Measurements from ENCODE around the gene CLCN2.

CLCN2 gene

GRCh38 chr3:184361532-184361931 lies at the start of gene CLCN2, which contains the start of gene POLR2H:
CLCN2 (minus strand) TSS chr3:184361605; CDS start chr3:184361479, 126 bp downstream.
POLR2H (plus strand) TSS chr3:184361710; CDS start chr3:184363493, 1,783 bp downstream.
- FAIRE-seq = no peak

- no peak for FAIRE-seq
Observed at GRCh38 chr3:184409946-184410500, 48.6 kb upstream of the CLCN2 start.

DNA sequence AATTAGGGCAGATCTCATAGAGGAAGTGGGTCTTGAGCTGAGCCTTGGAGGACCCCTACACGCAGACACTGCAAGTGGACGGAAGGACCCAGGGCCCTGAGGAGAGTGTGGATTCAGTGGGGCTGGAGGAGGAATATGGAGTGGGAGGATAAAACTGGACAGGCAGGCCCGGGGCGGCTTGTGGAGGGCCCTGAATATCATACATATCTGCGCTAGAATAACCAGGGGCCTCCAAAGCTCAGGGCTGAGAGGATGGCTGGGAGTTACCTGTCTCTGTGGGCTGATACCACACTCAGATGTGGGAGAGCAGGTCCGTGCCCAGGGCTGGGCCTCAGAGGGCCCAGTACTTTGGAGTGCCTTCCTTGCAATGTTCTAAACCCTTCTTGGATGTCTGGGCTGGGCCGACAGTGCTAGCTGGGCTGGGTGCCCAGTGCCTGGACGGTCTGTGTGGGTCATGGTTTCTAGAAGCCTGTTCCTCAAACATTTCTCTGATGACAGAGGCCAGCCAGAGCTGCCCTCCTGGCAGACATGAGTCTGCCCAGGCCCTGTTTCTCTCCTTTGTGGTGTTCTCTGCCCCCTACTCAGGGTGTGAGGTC lies 48.0 kb upstream of the CLCN2 start:
- FAIRE-seq = no peak

GRCh38 chr3:184405075-184406030 lies 43.9 kb upstream of the CLCN2 start:
- no peak for FAIRE-seq

DNA sequence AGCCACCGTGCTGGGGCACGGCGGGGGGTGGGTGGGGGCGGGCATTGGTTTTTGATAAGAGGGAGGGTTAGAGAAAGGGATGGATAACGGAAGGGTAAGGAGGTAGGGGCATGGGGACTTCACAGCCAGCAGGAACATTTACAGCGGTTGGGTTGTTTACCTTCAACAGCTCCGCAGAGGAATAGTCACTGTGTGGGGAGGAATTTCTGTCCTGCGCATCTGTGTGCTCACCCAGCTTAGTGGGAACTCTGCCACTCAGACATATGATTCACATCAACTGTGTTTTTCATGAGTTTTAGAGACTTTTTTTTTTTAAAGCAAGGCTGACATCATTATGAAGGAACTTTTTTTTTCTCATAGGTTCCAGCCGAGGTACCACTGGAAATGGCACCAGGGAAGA lies 38.0 kb upstream of the CLCN2 start:
- FAIRE-seq = no peak

GRCh38 chr3:184395320-184395660 lies 33.9 kb upstream of the CLCN2 start:
- no peak for FAIRE-seq

DNA sequence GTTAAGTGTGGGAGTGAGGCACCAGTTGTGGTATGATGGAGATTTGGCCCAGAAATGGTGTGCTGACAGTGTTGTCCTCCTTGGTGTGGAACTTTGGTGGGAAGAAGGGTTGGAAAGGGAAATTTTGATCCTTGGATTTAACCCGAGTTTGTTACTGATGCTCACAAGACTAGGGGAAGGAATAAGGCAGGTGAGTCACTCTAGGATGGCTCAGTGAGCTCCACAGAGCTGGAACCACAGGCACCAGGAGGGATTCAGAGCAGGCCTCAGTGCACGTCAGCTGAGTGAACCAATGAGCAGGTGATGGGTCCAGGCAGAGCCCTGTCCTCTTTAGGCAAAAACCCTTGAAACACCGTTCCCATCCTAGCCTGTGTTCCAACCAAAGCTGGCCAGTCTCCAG lies 29.9 kb upstream of the CLCN2 start:
- FAIRE-seq = no peak

GRCh38 chr3:184389935-184390528 lies 28.6 kb upstream of the CLCN2 start:
- FAIRE-seq = no peak

DNA sequence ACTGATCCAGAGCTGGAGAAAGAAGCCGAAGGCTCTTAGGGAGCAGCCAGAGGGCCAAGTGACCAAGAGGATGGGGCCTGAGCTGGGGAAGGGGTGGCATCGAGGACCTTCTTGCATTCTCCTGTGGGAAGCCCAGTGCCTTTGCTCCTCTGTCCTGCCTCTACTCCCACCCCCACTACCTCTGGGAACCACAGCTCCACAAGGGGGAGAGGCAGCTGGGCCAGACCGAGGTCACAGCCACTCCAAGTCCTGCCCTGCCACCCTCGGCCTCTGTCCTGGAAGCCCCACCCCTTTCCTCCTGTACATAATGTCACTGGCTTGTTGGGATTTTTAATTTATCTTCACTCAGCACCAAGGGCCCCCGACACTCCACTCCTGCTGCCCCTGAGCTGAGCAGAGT lies 28.0 kb upstream of the CLCN2 start:
- FAIRE-seq = no peak

DNA sequence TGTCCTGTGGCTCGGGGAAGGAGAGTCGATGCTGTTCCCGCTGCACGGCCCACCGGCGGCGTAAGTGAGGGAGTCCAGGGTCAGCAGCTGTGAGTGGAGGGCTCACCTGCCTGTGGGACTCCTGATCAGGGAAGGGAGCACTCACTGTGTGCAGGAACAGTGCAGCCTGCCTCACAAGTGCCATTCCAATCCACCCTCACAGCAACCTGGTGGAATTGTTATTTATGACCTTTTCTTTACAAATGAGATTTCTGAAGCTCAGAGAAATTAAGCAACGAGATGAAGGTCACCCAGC lies 27.5 kb upstream of the CLCN2 start:
- no peak for FAIRE-seq

DNA sequence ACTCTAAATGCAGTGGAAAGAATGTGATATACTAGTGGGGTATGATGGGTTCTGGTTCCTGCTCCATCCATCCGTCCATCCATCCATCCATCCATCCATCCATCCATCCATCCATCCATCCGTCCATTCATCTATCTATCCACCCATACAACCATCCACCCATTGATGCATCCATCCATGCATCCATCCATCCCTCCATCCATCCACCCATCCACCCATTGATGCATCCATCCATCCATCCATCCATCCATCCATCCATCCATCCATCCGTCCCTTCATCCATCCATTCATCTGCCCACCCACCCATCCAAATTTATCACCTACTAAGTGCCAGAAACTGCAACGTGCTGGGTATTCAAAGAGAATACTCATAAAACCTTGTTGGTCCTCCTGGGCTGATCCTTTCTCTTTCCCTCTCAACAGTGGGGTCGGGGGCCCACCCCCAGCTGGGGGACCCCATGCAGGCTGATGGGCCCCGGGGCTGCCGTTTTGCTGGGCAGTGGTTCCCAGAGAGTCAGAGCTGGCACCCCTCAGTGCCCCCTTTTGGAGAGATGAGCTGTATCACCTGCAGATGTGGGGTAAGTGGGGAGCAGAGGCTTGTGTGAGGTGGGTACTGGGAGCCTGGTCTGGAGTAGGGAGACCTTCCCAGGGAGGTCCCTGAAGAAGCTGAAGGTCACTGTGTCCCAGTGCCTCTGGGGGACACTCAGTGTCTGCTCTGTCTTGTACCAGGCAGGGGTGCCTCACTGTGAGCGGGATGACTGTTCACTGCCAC lies 26.9 kb upstream of the CLCN2 start:
- FAIRE-seq = no peak

DNA sequence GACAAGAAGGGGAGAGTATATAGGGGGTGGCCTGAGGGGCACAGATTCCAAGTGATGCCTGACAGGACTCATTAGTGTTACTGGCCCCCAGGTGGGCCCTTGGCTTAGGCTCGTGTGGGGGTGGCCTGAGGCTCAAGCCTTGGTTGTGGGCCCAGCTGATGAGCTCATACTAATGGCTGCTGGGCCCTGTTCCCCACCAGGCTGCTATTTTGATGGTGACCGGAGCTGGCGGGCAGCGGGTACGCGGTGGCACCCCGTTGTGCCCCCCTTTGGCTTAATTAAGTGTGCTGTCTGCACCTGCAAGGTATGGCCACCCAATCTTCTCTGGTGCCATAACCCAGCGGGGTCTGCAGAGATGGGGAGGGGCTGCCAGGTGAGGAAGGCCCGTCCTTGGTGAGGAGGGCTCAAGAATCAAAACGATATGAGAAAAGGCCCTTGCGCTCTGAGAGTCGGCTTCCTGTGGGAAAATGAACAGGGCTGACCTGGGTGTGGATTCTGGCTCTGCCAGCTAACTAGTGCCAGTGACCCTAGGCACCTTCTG lies 25.8 kb upstream of the CLCN2 start:
- FAIRE-seq = no peak

DNA sequence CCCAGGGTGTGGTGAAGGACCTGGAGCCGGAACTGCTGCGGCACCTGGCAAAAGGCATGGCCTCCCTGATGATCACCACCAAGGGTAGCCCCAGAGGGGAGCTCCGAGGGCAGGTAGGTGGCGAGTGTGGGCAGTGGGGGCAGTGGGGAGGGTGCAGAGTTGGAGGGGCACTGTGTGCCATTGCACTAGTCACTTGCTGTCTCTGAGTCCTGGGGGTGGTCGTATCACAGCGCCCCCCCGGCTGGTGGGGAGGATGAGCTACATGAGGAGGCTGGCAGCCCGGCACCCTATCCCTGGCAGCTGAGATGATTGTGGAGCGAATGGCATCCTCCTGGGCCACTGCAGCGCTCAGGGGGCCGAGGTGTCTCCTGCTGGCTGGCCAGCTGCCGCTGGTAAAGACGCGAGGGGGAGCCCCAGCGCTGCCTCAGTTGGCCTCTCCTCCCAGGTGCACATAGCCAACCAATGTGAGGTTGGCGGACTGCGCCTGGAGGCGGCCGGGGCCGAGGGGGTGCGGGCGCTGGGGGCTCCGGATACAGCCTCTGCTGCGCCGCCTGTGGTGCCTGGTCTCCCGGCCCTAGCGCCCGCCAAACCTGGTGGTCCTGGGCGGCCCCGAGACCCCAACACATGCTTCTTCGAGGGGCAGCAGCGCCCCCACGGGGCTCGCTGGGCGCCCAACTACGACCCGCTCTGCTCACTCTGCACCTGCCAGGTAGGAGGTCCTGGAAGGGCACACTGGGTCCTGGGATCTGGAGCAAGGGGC lies 24.8 kb upstream of the CLCN2 start:
- no peak for FAIRE-seq

DNA sequence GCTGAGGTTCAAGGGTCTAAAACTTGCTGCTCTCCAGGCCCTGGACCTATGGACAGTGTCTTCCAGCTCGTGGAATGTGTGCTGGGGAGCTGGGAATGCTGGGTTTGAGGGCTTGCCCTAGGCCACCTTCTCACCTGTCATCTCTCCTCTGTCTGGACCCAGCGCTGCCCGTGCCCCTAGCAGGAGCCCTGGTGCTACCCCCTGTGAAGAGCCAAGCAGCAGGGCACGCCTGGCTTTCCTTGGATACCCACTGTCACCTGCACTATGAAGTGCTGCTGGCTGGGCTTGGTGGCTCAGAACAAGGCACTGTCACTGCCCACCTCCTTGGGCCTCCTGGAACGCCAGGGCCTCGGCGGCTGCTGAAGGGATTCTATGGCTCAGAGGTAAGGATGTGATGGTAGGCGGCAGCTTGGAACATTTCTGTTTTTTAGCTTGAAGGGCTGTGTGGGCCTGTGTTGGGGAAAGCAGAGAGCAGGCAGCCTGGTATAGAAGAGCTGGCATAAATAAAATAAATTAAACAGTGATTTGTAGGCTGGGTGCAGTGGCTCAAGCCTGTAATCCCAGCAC lies 23.5 kb upstream of the CLCN2 start:
- FAIRE-seq = no peak

DNA sequence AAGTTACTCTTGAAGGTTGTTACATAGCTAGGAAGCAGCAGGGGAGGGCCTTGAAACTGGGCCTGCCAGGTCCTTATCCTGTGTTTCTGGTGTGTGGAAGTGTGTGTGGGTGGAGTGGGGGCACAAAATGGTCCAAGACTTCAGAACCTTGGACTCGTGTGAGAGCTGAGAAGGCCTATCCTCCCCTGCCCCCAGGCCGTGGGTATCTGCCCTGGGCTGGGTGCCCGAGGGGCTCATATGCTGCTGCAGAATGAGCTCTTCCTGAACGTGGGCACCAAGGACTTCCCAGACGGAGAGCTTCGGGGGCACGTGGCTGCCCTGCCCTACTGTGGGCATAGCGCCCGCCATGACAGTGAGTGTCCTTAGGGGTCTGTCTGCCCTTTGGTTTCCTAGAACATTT lies 22.9 kb upstream of the CLCN2 start:
- no peak for FAIRE-seq

DNA sequence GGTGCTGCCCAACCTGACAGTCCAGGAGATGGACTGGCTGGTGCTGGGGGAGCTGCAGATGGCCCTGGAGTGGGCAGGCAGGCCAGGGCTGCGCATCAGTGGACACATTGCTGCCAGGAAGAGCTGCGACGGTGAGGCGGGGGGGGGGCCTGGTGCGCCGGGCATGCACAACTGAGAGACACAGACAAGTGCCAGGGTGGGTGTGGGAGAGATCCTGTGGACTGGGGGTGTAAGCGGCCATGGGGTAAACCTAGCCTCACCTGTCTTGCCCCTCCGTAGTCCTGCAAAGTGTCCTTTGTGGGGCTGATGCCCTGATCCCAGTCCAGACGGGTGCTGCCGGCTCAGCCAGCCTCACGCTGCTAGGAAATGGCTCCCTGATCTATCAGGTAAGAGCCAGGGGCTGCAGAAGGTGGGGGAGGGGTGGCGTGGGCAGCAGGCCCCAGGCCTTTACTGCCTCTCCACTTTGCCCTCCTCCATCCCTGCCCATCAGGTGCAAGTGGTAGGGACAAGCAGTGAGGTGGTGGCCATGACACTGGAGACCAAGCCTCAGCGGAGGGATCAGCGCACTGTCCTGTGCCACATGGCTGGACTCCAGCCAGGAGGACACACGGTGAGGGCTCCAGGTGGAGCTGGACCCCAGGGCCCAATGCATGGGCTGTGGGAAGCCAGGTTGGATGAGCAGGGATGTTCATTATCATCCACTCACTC lies 21.8 kb upstream of the CLCN2 start:
- FAIRE-seq = no peak

DNA sequence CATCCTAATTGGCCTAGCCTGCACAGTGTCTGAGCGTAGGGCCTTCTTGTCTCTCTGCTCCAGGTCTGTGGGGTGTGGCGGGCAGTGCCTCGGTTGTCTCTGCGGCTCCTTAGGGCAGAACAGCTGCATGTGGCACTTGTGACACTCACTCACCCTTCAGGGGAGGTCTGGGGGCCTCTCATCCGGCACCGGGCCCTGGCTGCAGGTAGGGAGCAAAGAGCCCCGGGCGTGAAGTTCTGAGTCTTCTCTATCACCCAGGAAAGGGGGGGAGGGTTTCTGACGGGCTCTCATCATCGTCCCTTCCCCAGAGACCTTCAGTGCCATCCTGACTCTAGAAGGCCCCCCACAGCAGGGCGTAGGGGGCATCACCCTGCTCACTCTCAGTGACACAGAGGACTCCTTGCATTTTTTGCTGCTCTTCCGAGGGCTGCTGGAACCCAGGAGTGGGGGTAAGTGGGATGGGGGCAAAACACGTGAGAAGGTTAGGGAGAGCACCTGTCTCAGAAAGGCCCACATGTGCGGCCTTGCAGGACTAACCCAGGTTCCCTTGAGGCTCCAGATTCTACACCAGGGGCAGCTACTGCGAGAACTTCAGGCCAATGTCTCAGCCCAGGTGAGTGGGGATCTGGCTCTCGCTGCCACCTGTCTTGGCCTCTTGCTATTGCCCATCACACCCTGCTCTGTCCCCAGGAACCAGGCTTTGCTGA lies 21.1 kb upstream of the CLCN2 start:
- no peak for FAIRE-seq

GRCh38 chr3:184381261-184382224 lies 20.1 kb upstream of the CLCN2 start:
- no peak for FAIRE-seq

Data from endometrium (tissue), 2 donors.